ENCODE results near the gene TSEN15.
"Not testable (repeated sequence)": the region's sequence is repeated elsewhere in the genome, so short reads cannot be mapped to it uniquely, and the experiment has no call there.

TSEN15 gene

DNA sequence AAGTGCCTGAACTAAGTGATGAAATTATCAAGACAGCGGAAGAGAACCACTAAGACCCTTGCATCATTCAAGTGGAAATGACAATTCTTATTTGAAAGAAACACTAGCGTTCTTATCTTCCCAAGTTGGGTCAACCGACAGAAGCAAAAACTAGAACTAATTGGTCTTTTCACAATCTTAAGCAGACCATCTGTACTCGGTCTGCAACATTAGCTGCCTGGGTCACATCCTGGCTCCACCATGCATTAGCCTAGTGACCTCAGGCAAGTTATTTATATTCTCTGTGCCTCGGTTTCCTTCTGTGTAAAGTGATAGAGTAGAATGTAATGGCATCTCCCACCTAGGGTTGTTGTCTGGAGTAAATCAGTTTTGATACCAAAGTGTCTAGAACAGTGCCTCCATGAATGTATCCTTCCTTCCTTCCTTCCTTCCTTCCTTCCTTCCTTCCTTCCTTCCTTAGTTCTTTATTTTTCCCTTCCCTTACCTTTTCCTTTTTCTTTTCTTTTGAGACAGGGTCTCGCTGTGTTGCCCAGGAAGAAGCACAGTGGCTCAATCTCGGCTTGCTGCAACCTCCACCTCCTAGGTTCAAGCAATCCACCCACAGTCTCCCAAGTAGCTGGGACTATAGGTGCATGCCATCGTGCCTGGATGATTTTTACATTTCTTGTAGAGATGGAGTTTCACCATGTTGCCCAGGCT lies 20.0 kb upstream of the TSEN15 start:
- no peak for DNase-seq (ENCODE audit: low read depth)

DNA sequence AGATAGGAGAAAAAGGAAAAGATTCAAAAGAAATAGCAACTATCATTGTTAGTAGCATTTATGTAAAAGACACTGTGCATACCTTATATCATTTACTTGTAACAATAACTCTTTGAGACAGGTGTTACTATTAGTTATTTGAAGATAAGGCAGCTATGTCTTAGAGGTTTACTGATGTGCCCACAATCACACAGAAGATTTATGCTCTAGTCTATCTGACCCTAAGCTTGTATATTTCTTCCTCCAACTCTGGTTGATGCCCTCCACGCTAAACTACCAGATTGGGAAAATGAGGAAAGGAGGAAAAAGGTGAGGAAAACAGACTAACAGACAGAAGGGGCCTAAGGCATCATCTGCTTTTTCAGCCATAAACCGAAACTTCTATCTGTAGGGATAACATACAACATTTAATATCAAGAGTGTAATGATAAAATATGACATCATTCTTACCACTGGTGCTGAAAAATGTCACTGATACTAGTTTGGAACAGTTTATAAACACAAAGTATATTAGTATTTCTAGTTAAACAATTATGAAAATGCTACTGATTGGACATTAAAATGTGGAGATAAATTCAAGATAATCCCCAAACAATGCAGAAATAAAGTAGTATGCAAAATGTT lies 19.1 kb upstream of the TSEN15 start:
- no peak for DNase-seq (ENCODE audit: low read depth)

DNA sequence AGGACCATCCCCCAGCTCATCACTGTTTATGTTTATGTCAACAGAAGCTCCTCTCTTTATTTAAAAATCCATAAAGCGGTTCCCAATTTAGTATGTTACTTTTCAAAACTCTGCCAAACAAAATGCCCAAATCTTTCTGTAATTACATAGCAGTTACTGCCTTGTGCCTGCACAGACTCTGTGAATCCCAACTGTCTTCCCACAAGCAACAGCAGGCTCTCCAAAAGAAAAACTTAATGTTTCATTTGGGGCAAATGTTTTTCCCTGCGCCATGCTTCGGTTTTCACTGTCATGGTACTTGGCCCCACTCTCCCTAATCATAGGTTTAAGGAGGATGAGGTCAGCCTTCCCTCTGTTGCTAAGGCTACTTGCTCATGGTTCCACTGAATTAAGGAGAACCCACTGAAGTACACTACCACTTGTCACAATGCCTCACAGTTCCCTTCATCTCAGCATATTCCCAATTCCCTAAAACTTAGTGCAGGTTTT lies 18.6 kb upstream of the TSEN15 start:
- DNase-seq (ENCODE audit: low read depth) = no peak

DNA sequence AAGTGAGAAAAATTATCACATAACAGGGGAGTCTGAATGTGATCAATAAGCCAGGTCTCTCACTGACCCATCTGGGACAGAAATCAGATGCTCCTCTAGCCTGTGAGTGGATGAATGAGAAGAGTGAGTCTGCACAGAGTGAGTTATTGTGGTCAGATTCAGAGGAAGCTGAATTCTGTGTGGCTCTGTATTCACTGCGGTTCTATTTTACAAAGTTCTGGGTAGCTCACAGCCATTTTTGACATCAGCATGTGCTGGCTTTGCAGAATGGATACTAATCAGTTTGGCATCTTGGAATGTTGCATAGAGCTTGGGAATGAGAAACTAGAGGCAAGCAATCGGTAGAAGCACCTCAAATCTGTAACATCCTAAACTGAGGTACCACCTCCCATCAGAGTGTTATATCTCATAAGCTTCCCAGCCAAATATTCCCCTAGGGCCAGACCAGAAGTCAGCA lies 17.8 kb upstream of the TSEN15 start:
- no peak for DNase-seq (ENCODE audit: low read depth)

DNA sequence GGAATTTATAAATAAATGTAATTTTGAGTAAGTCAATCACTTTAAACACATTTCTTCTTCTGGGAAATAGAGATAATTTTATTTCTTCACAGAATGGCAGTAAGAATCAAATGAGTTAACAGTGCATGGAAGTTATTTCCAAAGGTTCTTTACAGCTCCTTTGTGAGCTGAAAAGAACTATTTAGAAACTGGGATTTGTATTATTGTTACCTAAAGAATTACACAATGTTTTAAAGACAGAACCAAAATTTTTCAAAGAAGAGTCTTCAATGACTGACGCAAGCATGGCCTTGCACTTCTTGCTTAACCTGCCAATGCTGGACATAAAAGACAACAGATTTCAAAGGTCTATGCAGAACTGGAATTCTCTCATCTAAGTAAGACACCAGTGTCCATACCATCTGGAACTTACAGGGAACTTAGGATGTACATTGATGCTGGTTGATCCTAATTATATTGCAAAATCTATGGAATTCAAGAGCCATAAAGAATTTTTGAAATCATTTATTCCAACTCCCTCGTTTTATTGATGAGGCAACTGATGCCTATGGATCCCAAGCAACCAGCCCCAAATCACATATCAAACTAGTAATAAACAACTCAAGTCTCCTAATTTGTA lies 16.7 kb upstream of the TSEN15 start:
- DNase-seq (ENCODE audit: low read depth) = no peak

DNA sequence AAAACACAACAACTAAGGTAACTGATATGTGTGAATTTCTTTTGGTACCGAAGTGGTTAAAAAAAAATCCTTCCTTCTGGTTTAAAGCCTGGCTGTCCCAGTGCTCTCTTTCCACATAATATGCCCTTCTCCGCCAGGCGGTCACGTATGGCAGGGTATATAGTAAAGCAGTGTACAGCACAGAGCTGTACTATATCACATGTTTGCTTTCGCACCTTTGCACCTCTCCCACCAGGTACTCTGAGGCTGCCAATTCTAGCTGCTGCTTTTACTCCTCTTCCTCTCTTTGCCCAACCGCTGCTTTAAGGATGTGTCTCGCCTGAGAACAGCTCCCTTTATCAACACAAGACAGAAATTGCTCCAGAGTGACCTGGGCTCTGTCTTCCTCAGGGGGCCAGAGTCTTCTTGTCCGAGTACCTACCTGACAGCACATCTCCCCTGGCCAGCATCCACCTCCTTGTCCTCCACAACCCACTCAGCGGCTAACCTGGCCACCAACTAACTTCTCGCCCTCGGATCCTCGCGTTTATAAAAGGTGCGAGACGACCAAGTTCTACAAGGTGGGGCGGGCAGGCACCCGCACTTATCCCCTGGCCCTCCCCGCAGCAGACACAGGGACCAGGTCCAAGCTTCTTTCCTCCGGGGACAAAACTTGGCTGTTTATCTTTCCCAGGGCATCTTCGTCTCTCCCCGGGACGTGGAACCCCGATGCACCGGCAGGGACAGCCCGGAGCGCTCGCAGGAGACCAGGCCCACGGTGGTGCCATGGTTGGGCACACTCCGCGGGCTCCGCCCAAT lies 15.6 kb upstream of the TSEN15 start:
- DNase-seq (ENCODE audit: low read depth) = no peak

DNA sequence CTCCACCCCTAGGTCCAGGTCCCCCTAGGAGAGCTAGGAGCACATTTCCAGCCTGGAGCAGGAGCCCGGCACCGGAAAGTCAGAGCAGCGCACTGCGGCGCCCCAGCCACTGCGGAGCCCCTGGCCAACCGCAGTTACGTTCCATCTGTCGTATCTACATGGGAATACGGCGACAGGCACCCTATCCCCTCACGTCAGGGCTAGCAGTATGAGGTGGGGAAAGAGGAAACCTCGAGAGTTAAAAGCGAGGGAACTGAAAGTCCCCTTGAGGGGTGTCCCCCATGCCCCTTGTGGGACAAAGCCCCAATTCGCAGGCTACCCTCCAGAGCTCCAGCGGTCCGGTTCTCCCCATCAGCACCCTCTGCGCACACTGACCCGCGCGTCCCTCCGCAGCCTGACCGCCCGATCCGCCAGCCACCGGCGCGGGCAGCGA lies 15.0 kb upstream of the TSEN15 start:
- DNase-seq (ENCODE audit: low read depth) = no peak

DNA sequence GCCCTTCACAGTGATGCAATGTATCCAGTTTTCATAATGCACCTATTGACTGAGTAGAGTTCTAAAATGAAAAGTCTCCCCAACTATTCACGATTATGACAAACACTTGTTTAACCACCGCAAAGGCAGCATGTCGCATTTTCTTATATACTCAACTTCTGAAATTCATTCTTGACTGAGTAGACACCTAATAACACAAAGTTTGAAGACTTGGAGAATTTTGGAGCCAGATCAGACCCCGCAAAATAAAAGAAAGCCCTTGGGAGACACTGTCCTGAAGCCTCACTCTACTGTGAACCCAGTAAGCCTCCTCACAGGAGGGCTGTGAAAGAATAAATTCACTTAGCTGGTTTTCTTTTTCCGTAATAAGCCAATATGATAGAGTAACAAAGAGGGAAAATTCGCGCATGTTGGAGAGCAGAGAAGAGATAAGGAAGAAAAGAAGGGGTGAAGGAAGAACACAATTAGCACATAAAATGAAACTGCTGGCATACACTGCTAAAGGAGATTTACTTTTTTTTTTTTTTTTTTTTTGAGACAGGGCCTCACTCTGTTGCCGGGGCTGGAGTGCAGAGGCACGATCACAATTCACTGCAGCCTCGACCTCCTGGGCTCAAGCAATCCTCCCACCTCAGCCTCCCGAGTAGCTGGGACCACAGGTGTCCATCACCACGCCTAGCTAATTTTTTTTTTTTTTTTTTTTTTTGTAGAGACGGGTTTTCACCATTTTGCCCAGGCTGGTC lies 13.5 kb upstream of the TSEN15 start:
- no peak for DNase-seq (ENCODE audit: low read depth)

DNA sequence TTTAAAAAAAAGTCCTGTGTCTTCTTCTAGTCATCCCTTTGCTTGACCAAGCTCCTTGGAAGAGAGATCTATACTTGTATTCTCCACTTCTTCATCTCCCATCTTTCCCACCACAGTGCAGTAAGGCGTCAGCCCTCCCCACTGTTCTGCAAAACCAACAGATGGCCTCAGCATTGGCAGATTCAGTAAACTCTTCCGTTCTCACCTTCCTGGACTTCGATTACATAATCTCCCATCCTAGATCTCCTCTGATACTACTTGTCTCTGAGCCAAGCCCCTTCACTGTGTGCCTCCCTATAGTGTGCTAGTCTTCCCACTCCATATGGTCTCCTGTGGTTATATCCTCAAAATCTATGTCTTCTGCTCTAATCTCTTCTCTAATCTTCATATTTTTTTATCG lies 12.4 kb upstream of the TSEN15 start:
- no peak for DNase-seq (ENCODE audit: low read depth)

DNA sequence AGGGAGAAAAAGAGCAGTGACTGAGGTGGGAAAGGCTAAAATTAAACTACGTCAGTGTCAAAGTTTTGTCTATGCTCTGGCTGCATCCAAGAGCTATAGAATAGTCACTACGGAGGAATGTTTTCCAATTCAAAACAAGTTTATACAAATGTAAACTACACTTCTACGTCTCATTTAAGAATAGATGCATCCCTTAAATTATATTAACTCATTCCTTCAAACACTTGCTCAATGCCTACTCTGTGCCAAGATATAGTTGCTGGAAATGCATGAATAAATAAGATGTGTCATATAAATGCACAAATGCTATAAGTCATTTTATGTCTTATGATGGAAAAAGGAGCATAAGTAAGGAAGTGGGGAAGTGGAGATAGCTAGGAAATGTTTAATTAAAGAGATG lies 9.8 kb upstream of the TSEN15 start:
- DNase-seq (ENCODE audit: low read depth) = no peak

DNA sequence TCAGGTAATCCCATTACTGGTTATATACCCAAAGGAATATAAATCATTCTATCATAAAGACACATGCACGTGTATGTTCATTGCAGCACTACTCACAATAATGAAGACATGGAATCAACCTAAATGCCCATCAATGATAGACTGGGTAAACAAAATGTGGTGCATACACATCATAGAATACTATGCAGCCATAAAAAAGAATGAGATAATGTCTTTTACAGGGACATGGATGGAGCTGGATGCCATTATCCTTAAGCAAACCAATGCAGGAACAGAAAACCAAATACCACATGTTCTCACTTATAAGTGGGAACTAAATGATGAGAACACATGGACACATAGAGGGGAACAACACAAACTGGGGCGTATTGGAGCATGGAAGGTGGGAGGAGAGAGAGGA lies 8.2 kb upstream of the TSEN15 start:
- not testable (repeated sequence) for DNase-seq (ENCODE audit: low read depth)

DNA sequence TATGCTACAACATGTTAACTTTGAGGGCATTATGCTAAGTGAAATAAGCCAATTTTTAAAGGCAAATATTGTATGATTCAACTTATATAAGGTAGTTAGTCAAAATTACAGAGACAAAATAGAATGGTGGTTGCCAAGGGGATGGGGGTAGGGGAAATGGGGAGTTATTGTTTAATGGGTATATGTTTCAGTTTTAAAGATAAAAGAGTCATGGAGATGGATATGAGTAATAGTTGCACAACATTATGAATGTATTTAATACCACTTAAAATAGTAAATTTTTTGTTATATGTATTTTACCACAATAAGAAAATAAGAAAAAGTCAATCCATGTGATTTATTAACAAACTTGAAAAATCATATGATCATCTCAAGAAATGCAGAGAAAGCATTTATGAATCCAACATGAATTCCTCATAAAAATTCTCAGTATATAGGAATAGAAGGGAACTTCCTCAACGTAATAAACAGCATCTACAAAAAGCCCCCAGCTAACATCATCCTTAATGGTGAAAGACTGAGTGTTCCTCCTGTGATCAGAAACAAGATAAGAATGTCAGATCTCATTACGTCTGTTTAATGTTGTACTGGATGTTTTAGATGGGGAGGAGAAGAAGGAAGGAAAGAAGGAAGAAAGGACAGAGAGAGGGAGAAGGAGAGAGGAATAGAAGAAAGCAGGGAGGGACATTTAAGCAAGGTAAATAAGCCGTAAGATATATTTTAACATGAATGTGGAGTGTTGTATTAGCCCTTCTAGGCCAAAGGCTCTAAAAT lies 6.7 kb upstream of the TSEN15 start:
- DNase-seq (ENCODE audit: low read depth) = no peak

DNA sequence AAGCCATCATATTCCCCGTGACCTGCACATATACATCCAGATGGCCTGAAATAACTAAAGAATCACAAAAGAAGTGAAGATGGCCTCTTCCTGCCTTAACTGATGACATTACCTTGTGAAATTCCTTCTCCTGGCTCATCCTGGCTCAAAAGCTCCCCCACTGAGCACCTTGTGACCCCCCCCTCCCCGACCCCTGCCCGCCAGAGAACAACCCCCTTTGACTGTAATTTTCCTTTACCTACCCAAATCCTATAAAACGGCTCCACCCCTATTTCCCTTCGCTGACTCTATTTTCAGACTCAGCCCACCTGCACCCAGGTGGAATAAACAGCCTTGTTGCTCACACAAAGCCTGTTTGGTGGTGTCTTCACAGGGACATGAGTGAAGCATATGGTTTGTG lies 4.0 kb upstream of the TSEN15 start:
- DNase-seq (ENCODE audit: low read depth) = not testable (repeated sequence)

DNA sequence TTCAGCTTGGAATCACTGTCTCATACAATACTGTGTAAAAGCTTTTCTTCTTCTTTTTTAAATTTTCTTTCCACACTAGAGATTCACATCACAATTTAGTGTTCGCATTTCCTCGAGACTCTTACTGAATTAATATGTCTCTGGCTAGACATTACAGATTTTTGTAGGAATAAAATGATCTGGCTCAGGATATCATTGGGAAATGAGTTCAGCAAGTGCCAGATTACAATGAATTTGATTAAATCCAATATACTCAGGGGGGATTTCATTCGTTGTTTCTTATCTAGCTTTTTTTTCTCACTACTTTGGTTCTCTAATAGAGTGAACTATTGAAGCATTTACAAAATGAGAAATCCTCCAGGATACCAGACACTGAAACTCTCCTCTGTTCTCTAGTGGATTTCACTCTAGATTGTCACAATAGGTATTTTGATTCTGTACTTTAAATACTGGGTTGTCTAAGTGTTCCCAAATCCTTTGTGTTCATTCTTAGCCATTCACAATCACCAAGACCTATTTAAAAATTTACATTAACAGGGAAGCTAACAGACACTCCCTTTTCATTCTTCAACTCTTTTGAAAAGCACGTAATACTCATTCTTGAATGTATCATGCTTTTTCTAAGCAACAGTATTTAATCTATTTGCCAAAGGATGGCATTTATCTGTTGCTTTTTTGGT lies 2.8 kb upstream of the TSEN15 start:
- no peak for DNase-seq (ENCODE audit: low read depth)

DNA sequence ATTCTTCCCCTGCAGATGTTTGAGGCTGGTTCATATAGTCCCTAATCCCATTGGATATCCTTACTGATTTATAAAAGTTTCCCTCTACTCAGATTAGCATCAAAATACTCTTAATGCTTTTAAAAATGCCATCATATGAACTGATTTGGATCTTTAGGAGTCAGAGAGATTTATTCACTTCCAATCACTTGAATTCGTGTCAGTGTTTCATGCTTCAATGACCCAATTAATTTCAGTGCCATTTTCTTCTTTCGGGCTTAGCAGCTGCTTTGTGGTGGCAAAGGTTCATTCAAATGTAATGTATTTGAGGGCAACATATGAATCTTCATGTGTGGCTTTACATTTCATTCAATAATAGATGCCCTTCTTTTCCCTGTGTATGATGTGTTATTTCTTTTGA lies 2.2 kb upstream of the TSEN15 start:
- no peak for DNase-seq (ENCODE audit: low read depth)

DNA sequence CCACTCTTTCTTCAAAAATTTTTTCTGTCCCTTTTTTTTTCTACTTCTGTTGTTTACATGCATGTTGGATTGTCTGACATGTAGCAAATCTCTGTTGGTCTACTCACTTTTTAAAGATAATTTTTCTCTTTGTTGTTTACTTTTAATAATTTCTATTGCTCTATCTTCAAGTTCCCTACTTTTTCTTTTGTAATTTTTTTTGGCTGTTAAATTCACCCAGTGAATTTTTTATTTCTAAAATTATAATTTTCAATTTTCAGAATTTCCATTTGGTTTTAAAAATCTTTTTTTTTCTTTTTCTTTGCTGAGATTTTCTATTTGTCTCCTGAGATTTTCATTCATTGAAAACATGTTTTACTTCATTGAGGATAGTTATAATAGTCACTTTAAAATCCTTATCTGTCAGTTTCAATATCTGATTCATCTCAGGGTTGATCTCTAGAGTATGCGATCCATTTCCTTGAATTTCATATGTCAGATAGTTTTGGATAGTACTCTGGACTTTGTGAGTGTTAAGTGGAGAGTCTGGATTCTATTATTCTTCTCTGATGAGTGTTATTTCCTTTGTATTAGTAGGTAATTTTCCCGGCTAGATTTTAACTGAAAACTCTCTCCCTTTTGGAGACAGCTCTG lies 1.6 kb upstream of the TSEN15 start:
- DNase-seq (ENCODE audit: low read depth) = no peak

DNA sequence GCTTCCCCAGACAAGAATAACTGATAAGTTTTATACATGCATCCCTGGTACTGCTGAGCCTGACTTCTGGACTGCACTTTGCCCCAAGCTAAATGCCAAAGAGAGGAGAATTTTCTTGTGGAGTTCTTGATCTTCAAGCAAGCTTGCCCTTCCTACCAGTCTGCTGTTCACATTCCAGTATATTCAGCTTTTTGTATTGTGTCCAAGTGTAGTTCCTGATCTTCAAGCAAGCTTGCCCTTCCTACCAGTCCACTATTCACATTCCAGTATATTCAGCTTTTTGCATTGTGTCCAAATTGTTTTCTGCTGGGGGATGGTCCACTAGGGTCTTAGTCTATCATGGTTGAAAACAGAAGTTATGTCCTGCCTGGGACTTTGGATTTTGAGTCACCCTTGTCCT lies 894 bp upstream of the TSEN15 start:
- no peak for DNase-seq (ENCODE audit: low read depth)

DNA sequence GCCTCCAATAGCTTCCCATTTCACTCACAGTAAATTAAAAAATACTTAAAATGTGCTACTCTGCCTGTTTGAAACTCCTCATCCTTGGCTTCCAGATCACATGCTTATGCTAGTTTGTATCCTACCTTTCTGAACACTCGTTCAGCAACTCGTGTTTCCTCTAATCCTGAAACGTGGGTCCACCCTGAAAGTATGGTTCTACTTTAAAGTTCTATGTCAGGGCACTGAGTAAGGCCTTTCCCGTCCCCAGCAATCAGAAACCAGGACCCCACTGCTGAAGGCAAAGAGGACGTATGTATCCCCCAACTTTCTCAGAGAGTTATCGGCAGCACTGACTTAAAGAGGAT lies 419 bp upstream of the TSEN15 start:
- no peak for DNase-seq (ENCODE audit: low read depth)

DNA sequence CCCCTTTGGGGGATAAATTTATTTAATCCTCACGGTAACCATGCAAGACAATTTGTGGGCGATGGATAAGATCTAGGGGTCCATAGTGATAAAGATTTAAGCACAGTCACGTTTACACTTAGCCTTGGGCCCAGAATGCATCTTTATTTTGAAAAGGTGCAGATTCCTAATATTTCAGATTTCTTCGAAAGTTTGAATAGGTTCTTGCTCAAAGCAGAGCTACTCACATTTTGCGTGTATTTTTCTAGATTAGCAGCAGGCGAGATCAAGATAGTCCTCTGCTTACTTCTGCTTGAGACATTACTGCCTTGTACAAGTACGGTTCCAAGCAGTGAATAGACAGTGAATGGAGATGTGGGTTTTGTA lies 647 bp downstream of the TSEN15 start:
- no peak for DNase-seq (ENCODE audit: low read depth)

DNA sequence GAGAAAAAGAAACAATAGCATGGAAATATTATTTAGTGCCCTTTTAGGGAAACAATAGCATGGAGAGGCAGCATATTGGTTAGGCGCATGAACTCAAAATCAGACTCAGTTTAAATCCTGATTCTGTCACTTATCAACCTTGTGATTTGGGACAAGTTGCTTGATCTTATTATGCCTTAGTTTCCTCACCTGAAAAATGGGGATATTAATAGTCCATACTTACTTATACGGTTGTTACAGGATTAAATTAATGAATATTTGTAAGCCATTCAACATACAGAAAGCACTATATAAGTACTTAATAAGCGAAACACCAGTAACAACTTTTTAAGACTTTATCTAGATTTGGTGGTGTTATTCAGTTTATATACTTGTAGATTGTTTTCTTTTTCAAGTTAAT lies 1.2 kb downstream of the TSEN15 start:
- no peak for DNase-seq (ENCODE audit: low read depth)
